K562 (cell line): ENCODE measurements around the gene ZNF391.
"Not testable (repeated sequence)": the region's sequence is repeated elsewhere in the genome, so short reads cannot be mapped to it uniquely, and the experiment has no call there.

Experiments used
- ATF3 ChIP-seq, 2 experiments: fragments of 450-650 bp in 1 of 2; sonication (generic) in 1 of 2; formaldehyde crosslinking in 1 of 2; IDR thresholded peaks in 1 of 2; conservative IDR thresholded peaks in 1 of 2; 2 replicates each; pipeline versions ENCODE4 v1.6.1 to v1.8.1; 2016 to 2023; ENCODE audit warnings: mild to moderate bottlenecking in 2 of 2, moderate library complexity in 2 of 2, inconsistent platforms in 1 of 2, missing genetic modification reagents in 1 of 2
- CHD2 ChIP-seq: IDR thresholded peaks from 2 replicates; pipeline ENCODE4 v1.6.1; 2011; ENCODE audit warnings: low read depth, low read length
- CTCF ChIP-seq, 3 experiments: IDR thresholded peaks in 2 of 3; conservative IDR thresholded peaks in 1 of 3; 2 replicates each; pipeline ENCODE4 v1.5.1; 2011 to 2012; ENCODE audit warnings: low read length in 3 of 3, mild to moderate bottlenecking in 3 of 3, control low read depth in 2 of 3, improper control_type of control experiment in 1 of 3, inconsistent platforms in 1 of 3, low read depth in 1 of 3, mixed read lengths in 1 of 3, moderate library complexity in 1 of 3; ENCODE audit not compliant: insufficient read depth in 2 of 3
- MAZ ChIP-seq, 2 experiments: fragments of 450-650 bp in 1 of 2; sonication (generic) in 1 of 2; formaldehyde crosslinking; IDR thresholded peaks in 1 of 2; conservative IDR thresholded peaks in 1 of 2; 2 replicates each; pipeline versions ENCODE4 v1.4.0 to v1.5.0; 2020; ENCODE audit warnings: mild to moderate bottlenecking in 1 of 2, missing genetic modification reagents in 1 of 2
- NRF1 ChIP-seq, 2 experiments: fragments of 450-650 bp; IDR thresholded peaks in 1 of 2; conservative IDR thresholded peaks in 1 of 2; 2 replicates each; pipeline ENCODE4 v1.6.1; 2014; ENCODE audit warnings: mild to moderate bottlenecking in 2 of 2
- TRIM28 ChIP-seq: fragments of 450-650 bp; IDR thresholded peaks from 2 replicates; pipeline ENCODE4 v1.6.1; 2017
- ZBTB34 ChIP-seq: fragments of 250-450 bp; sonication (Bioruptor Pico); IDR thresholded peaks from 2 replicates; pipeline ENCODE4 v1.8.0; 2021; ENCODE audit warnings: mild to moderate bottlenecking, moderate library complexity
- ZNF407 ChIP-seq: fragments of 450-650 bp; IDR thresholded peaks from 2 replicates; pipeline ENCODE4 v1.6.1; 2016; ENCODE audit warnings: low read depth

- TF ChIP-seq CTCF (IDR thresholded peaks at IDR 0.05 in 2 of 3, conservative IDR thresholded peaks at IDR 0.05 in 1 of 3; ENCODE audit: insufficient read depth in 2 of 3, low read depth in 1 of 3, low read length in 3 of 3); CHD2; ATF3 (IDR thresholded peaks at IDR 0.05); ATF3 (CRISPR knock-in tag; conservative IDR thresholded peaks at IDR 0.05); NRF1 (conservative IDR thresholded peaks at IDR 0.05 in 1 of 2, IDR thresholded peaks at IDR 0.05 in 1 of 2); TRIM28; ZBTB34 (CRISPR knock-in tag); MAZ (CRISPR knock-in tag; conservative IDR thresholded peaks at IDR 0.05 in 1 of 2, IDR thresholded peaks at IDR 0.05 in 1 of 2); ZNF407: not testable (repeated sequence)
Measured at GRCh38 chr6:27381001-27381400, 7.6 kb upstream of the ZNF391 start.
